IPS-NIHi11 (cell line): ENCODE results near the gene WNK2.
"Not testable (repeated sequence)": the region's sequence is repeated elsewhere in the genome, so short reads cannot be mapped to it uniquely, and the experiment has no call there.

Experiments used
- DNase-seq: peaks from one replicate; pipeline ENCODE4 v3.0.0; 2012; ENCODE audit warnings: mixed read lengths, low spot score

WNK2 gene

DNA sequence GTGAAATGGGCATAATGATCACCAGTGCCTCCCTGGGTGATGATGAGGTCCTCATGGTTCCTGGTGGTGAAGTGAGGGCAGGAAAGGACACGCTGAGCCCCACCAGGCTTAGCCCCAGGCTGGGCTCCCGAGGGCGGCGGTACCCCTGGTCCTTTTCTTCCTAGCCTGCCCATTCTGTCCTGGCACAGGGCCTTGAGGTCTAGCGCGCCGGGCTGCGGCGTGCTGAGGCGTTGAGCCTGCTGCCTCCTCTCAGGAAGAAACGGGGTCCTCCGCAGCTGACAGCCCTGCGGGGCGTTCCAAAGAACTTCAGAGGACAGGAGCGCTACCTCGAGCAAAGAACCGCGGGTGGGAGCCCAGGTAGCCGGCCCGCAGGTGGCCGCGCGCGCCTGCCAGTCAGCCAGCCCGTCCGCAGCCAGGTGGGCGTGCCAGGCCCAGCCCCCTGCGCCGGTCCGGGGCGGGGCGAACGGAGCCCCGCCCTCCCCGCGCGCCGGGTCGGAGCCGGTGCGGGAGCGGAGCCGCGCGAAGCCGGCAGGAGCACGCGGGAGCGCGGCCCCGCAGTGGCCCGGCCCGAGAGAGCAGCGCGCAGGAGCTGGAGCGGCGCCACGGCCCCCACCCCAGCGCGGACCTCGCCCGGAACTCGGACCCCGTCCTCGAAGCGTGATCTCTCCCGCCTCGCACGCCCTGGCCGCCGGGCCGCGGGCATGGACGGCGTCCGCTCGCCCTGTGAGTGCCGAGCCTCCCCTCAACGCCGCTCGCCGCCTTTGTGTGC, at the start of gene WNK2:
Gene WNK2, plus strand, starts transcription at position 477 of the 769 bp plus-strand sequence. CDS start 791 bp downstream, outside the sequence.
- DNase-seq, result peak; percentile 99

DNA sequence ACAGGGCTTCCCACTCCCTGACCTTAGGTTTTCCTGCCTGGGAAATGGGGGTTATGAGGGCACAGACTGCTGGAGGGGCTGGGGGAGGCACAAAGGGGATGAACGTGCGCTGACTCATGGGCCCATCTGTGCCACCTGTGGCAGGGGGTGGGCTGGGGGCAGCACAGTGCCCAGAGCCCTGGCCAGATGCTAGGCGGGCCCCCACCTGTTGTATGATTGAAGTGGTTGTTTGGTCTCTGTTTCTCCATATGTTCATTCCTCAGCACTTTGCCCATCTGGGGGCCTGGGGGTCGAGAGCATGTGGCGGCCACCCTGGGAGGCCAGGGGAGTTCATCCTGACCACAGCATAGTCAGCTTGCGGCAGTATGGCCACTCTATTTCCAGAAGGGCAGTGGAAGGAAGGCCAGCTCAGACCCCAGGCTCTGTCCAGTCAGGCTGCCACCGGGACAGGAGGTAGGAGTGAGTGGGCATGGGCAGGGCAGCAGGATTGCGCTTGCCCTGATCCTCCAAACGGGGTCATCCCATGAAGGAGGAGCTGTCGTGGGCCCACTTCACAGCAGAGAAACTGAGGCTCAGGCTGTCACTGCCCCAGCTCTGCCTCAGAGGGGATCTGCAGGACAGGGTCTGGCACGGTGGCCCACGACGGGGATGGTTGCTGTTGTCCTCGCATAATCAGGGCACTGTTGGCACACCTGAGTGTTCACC, 49.0 kb upstream of the WNK2 start:
- no peak for DNase-seq

GRCh38 chr9:93136011-93136440, 47.9 kb upstream of the WNK2 start:
- DNase-seq, result no peak

- DNase-seq, result no peak
Observed at GRCh38 chr9:93137362-93137761, 46.6 kb upstream of the WNK2 start.

DNA sequence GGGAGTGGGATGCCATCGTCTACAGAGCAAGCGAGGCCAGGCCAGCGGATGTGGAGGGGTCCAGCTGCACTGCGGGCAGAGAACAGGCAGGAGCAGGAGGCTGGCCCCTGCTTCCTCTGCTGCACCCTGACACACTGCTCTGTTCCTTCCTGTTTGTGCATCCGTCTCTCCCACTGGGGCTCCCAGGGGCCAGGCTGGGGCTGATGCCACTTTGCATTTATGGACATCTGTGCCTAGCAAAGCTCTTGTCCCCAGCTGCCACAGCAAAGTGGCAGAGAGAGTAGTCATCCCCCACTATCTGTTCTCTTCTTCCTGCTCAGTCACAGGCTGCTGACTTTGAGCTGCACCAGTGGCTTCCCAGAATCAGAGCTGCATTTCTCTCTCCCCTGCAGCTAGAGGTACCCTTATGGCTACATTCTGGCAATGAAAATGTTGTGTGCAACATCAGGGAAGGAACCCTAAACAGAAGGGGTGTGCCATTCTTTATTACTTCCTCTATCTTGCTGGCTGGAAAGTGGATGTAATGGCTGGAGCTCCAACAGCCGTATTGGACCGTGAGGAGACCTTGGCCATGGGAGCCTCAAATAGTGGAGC, 45.7 kb upstream of the WNK2 start:
- DNase-seq, result no peak

- DNase-seq, result no peak
Observed at GRCh38 chr9:93139365-93140182, 44.4 kb upstream of the WNK2 start.

DNA sequence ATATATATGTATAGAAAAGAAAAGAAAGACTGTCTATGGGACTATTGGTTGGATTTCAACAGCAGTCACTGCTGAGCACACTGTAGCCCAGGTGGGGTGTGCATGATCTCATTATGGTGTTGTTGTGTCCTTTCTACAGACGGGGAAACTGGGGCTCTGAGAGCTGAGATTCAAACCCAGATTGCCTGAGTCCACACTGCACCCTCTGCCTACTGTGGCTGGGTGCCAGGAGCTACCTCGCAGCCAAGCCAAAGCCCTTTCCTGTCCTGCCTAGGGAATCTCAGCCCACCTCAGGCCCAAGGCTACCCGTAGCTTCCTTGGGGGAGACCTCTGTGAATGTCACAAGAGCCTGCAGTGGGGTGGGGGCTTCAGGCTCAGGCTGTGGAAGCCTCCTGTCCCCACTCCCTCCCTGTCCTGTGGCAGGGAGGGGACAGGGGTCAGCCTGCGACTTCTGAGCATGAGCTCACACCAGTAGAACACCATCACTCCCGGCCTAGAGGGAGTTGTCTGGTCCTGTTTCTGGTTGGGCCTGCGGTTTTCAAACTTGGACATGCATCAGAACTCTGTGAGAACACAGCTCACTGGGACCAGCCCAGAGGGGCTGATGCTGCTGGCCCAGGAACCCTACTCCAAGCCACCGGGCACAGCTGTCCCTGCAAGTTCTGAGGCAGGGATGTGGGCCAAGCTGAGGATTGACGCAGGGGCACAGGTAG, 42.0 kb upstream of the WNK2 start:
- no peak for DNase-seq

GRCh38 chr9:93143830-93144530, 40.0 kb upstream of the WNK2 start:
- DNase-seq, result peak; percentile 54

DNA sequence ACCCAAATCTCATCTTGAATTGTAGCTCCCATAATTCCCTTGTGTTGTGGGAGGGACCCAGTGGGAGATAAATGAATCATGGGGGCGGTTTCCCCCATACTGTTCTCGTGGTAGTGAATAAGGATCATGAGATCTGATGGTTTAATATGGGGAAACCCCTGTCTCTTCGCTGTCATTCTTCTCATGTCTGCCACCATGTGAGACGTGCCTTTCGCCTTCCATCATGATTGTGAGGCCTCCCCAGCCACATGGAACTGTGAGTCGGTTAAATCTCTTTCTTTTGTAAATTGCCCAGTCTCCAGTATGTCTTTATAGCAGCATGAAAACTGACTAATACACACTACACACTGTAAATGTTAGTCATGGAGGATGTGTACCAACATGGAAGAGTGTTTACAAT, 37.2 kb upstream of the WNK2 start:
- not testable (repeated sequence) for DNase-seq

DNA sequence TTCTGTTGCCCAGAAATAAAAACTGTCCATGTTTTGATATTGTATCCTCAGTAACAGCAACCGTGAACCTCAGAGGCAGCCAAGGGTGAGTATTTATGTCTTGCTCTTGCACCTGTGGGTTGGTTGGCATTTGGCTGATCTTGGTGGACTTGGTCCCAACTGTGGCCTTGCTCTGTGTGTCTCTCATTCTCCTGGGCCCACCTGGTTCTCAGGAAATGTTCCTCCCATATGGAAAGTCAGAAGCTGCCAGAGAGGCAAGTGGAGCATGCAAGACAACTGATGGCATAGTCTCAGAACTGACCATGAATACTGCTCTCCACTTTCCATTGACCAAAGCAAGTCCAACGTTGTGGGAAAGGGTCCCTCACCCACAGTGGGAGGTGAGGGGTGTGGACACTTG, 36.3 kb upstream of the WNK2 start:
- no peak for DNase-seq

GRCh38 chr9:93148721-93149120, 35.2 kb upstream of the WNK2 start:
- no peak for DNase-seq

DNA sequence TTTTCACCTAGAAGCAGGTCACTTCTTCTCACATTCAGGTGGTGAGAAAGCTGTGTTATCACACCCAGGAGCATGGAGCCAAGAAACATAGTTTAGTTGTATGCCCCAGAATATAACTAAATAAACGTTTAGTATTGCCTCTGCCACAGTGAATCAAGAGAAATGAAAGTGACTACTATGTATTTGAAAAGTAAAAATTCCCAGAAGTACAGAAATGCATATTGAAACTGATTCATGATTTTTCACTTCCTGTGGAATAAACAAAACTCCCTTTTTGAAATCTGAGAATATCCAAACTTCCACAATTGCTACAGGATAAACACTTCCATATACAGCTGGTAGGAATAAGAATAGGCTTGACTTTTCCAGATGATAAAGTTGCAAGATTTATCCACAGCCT, 34.6 kb upstream of the WNK2 start:
- no peak for DNase-seq

DNA sequence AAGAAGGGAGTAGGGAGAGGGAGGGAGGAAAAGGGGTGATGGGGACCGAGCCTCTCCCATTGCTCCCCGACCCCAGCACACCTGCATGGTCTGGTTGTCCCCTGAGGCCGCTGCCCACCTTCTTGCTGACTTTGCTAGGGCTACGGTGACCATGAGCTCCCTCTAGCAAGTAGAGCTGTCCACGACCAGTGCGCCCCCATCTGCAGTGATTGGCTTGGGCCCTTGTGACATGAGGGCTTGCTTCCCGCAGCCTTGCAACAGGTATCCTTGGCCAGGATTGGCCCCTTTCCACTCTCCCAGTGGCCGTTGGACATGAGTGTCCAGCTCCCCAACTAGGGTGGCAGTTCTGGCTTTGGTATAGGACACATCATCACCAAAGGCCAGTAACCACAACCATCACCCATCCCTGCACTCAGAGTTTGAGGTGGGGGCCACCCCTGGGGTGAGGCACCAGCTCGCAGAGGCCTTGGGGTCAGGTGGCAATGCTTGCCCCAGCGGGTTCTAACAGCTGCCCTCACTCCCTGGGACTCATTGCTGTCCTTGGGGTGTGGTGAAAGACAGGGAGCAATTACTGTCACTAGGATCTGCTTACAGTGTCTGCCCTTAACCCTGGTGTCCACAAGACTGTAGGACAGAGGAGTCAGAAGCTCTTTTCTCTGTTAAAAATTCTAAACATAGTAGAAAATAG, 32.7 kb upstream of the WNK2 start:
- DNase-seq, result no peak

DNA sequence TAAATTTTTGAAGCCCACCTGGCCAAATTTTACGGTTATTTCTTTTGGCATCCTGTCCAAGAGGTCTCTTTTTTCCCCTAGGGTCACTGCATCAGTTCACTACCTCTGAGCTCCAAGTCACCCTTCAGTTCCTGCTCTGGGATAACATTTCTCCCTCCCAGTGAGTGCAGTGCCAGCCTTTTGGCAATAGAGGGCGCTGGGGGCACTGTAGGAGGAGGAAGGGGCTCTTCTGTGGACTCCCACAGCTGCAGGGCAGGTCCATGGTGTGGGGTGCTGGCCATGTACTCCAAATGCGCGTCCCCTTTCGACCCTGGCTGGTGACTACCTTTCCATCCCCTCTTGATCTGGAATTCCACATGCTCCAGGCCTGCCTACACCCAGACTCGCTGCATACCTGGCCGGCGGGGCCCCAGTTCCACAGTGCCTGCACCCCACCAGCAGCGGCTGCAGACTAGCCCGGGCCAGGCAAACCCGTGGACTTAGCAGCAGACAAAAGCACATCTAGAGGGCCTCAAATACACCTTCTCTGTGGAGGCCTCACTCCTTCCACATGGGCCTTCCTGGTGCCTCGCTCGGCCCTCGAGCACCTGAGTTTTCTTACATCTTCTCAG, 29.5 kb upstream of the WNK2 start:
- peak; percentile 85 for DNase-seq

DNA sequence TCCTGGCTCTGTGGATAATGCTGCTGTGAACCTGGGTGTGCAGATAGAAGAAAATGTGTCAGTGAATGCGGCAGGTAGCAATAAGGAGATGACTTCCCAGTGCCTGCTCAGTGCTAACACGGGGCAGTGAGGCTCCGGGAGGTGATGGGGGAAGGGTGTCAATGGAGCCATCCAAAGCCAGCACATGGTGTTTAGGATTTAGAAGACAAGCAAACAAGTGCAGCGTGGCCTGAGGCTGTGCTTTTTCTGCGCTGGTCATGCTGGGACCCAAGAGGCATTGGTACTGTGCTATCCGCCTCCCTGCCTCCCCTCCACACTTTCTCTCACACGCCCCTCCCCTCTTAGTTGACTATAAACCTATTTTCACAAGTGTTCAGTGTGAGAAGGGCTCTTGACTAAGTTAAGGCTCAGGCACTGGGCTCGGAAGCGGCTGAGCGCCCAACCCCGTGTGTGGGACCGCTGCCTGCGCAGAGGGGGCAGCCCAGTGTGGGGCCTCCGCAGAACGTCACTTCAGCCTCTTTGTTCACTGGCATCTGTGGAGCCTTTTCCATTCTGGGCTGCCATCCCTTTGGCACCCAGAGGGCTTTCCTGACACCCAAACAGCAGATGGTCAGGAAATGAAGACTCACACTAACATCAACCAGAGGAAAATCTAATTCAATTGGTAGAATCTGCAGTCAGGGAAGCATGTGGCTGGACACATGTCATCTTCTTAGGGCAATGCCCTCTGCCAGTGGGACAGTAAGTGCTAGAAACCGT, 28.0 kb upstream of the WNK2 start:
- no peak for DNase-seq

DNA sequence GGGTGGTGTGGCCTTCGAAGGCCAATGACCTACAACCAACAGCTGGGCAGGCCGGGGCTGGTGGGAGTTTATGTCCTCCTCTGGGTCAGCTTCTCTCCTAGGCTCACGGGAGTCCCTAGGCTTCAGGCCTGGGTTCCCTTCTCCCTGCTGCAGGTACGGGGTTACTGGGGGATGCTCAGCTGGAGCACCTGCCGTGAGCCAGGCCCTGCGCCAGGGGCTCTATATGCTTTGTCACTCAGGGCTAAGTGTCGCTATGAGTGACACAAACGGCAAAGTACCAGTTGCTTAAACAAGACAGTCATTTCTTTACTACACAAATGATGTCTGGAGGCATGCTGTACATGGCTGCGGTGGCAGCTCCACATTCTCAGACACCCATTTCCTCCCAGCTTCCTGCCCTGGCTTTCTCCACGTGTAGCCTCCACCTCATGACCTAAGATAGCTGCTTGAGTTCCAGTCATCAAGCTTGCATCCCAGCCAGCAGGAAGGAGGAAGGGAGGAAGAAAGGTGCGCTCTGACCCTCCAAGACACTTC, 27.4 kb upstream of the WNK2 start:
- DNase-seq, result no peak

- DNase-seq, result peak; percentile 95
Observed at GRCh38 chr9:93159601-93160471, 24.1 kb upstream of the WNK2 start.
